Stimulated activated CD8-positive, alpha-beta memory T cell treated with anti-CD3 and anti-CD28 coated beads, Interleukin-15, amount 100 ng/mL, for 4 hours (primary cell): ENCODE measurements around the gene ACAP1.
A peak's percentile ranks its signal among the peaks of the same experiment; 100 is the strongest.
"Not testable (repeated sequence)": the region's sequence is repeated elsewhere in the genome, so short reads cannot be mapped to it uniquely, and the experiment has no call there.

Experiments
- DNase-seq, 2 donors: peaks; one replicate each; pipeline ENCODE4 v3.0.0-alpha.2; 2020; ENCODE audit warnings: low read depth in 2 of 2

ACAP1 gene

GRCh38 chr17:7329374-7329996, 6.8 kb upstream of the ACAP1 start:
- DNase-seq = peak; percentile 94

- peak; percentile 56 to 64 for DNase-seq
Observed at GRCh38 chr17:7329997-7330637, 6.2 kb upstream of the ACAP1 start.

- no peak for DNase-seq
Observed at GRCh38 chr17:7330638-7331015, 5.7 kb upstream of the ACAP1 start.

GRCh38 chr17:7332111-7332510, 4.2 kb upstream of the ACAP1 start:
- DNase-seq = no peak

- not testable (repeated sequence) for DNase-seq
Observed at GRCh38 chr17:7332600-7333069, 3.7 kb upstream of the ACAP1 start.

- DNase-seq = no peak
Observed at GRCh38 chr17:7334938-7335538, 1.3 kb upstream of the ACAP1 start.

GRCh38 chr17:7335765-7336164, 564 bp upstream of the ACAP1 start:
- DNase-seq = not testable (repeated sequence)

- not testable (repeated sequence) for DNase-seq
Observed at GRCh38 chr17:7337600-7337999, 1.3 kb downstream of the ACAP1 start.

- DNase-seq = no peak
Observed at GRCh38 chr17:7340179-7340578, 3.9 kb downstream of the ACAP1 start.

- no peak for DNase-seq
Observed at GRCh38 chr17:7341842-7342241, 5.5 kb downstream of the ACAP1 start.

- DNase-seq = no peak
Observed at GRCh38 chr17:7343250-7343649, 6.9 kb downstream of the ACAP1 start.

- DNase-seq = no peak
Observed at GRCh38 chr17:7346761-7347614, 10.7 kb downstream of the ACAP1 start.

GRCh38 chr17:7347630-7348477, 11.5 kb downstream of the ACAP1 start:
- no peak for DNase-seq

GRCh38 chr17:7348478-7349242, 12.3 kb downstream of the ACAP1 start:
- no peak for DNase-seq

GRCh38 chr17:7351665-7352502, 15.6 kb downstream of the ACAP1 start, which contains the start of gene KCTD11:
Gene KCTD11 (plus strand): TSS chr17:7352162.
- DNase-seq = peak; percentile 50 to 68

GRCh38 chr17:7352503-7352889, 16.2 kb downstream of the ACAP1 start:
- no peak for DNase-seq

GRCh38 chr17:7352910-7353635, 16.7 kb downstream of the ACAP1 start:
- DNase-seq = no peak

GRCh38 chr17:7354262-7354843, 18.0 kb downstream of the ACAP1 start:
- no peak for DNase-seq
